ENCODE results near the gene TMEM187. TPM values are rescaled to one million over a fixed set of nuclear protein-coding genes. Genes with fewer than 3 reads are reported as not detected.
A peak's percentile ranks its signal among the peaks of the same experiment; 100 is the strongest.

TMEM187 gene
- total RNA-seq, 4 donors from 2014 or later: 2.5 to 4.1 (median 3.8) TPM

DNA sequence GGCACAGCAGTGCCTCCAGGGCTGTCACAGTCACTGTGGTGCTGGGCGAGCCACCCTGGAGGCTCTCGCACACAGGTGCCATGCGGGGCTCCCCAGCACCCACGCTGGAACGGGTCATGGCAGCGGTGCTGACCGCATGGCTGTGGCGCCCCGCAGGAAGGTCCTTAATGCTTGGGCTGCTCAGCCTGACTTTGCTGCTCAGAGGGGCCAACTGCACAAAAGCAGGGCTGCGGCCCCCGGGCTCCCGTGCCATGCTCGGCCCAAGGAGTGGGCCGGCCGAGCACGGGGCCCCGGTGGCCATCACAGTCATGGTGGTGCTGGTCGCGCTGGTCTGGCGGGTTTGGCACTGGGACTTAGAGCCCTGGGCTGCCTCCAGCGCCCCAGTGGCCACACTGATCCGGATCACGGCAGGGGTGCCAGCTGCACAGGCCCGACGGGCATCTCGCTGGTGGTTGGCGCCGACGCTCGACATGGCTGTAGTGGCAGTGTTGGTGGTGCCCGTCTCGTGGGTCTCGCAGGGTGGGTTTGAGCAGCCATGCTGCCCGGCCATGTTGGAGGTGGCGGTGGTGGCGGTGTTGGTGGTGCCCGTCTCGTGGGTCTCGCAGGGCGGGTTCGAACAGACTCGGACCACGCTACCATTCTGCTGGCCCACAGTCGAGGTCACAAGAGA is 17.9 kb upstream of the TMEM187 start:
- peaks cover 0 to 18% (median 0%) of the 10 kb centered on the region in 3 donors for H3K4me1 ChIP-seq
- TF ChIP-seq CTCF (IDR thresholded peaks at IDR 0.05) (no peak), POLR2A (IDR thresholded peaks at IDR 0.05) (no peak)
- no peaks in the 10 kb centered on the region for H3K9me3 ChIP-seq
- H3K4me3 ChIP-seq: peak overlapping the region in 1 of 4 donors; percentile 37
- DNase-seq: no peak
- H3K27me3 ChIP-seq: no peaks in the 10 kb centered on the region
- peak overlapping the region in 2 of 4 donors; percentile 75 to 82 for H3K27ac ChIP-seq
- H3K36me3 ChIP-seq: peaks cover 42 to 97% (median 51%) of the 10 kb centered on the region in 3 donors
- no CpG with 5 or more reads among the region's 44 CpGs for WGBS, 2 donors
- intact Hi-C loops (cut with DNase I): no loop called here

- Histone ChIP-seq H3K4me1 (peaks cover 0 to 12% (median 0%) of the 10 kb centered on the region in 3 donors), H3K27ac (no peak overlapping the region), H3K4me3 (no peak overlapping the region), H3K9me3 (no peaks in the 10 kb centered on the region), H3K36me3 (peaks cover 40 to 97% (median 50%) of the 10 kb centered on the region in 3 donors), H3K27me3 (no peaks in the 10 kb centered on the region)
- intact Hi-C loops (cut with DNase I): no loop called here
- TF ChIP-seq CTCF (IDR thresholded peaks at IDR 0.05): no peak
- TF ChIP-seq POLR2A (IDR thresholded peaks at IDR 0.05): no peak
- no CpG with 5 or more reads among the region's 12 CpGs for WGBS, 2 donors
- no peak for DNase-seq
Measured at GRCh38 chrX:153955228-153955732, 17.3 kb upstream of the TMEM187 start.

- TF ChIP-seq CTCF (IDR thresholded peaks at IDR 0.05) (no peak), POLR2A (IDR thresholded peaks at IDR 0.05) (no peak)
- Histone ChIP-seq H3K4me1 (peaks cover 0 to 11% (median 0%) of the 10 kb centered on the region in 3 donors), H3K27ac (no peak overlapping the region), H3K9me3 (no peaks in the 10 kb centered on the region), H3K4me3 (no peak overlapping the region), H3K27me3 (no peaks in the 10 kb centered on the region), H3K36me3 (peaks cover 35 to 97% (median 50%) of the 10 kb centered on the region in 3 donors)
- intact Hi-C loops (cut with DNase I): no loop called here
- WGBS, 2 donors: 67 to 90% methylated on average over 2 to 6 of the region's 35 CpGs
- no peak for DNase-seq
Measured at GRCh38 chrX:153956044-153956907, 16.3 kb upstream of the TMEM187 start.

DNA sequence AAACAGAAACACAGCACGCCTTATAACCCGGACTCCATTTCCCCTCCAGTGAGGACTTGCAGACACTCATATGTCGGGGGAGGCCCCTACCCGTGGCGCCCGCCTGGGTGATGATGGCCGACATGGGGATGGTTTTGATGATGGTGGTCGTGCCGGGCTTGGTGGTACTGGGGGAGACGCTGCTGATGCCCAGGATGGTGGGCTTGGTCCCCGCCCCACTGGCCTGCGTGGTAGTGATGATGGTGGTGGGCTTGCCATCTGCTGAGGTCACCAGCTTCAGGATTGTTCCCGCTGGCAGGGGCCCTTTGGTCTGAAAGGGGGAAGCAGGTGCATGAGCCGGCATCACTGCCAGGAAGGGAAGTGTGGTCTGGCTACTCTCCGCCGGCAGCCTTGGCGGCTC is 15.3 kb upstream of the TMEM187 start:
- Histone ChIP-seq H3K4me3 (no peak overlapping the region), H3K36me3 (peaks cover 27 to 97% (median 51%) of the 10 kb centered on the region in 3 donors), H3K27ac (peak overlapping the region in 1 of 4 donors; percentile 28), H3K9me3 (no peaks in the 10 kb centered on the region), H3K4me1 (peaks cover 0 to 11% (median 0%) of the 10 kb centered on the region in 3 donors), H3K27me3 (no peaks in the 10 kb centered on the region)
- 92% methylated on average over 14 of the region's 17 CpGs; no CpG with 5 or more reads in 1 of the 2 donors for WGBS, 2 donors
- no peak for TF ChIP-seq POLR2A (IDR thresholded peaks at IDR 0.05)
- no peak for TF ChIP-seq CTCF (IDR thresholded peaks at IDR 0.05)
- intact Hi-C loops (cut with DNase I): no loop called here
- no peak for DNase-seq

GRCh38 chrX:153958605-153959004 is 13.9 kb upstream of the TMEM187 start:
- intact Hi-C loops (cut with DNase I): no loop called here
- TF ChIP-seq CTCF (IDR thresholded peaks at IDR 0.05): no peak
- TF ChIP-seq POLR2A (IDR thresholded peaks at IDR 0.05): no peak
- no peak overlapping the region for H3K4me3 ChIP-seq
- peaks cover 23 to 100% (median 53%) of the 10 kb centered on the region in 3 donors for H3K36me3 ChIP-seq
- H3K27ac ChIP-seq: no peak overlapping the region
- no peak for DNase-seq
- no CpG with 5 or more reads among the region's 14 CpGs for WGBS, 2 donors
- H3K9me3 ChIP-seq: no peaks in the 10 kb centered on the region
- H3K27me3 ChIP-seq: no peaks in the 10 kb centered on the region
- H3K4me1 ChIP-seq: peaks cover 0 to 2% (median 0%) of the 10 kb centered on the region in 3 donors

Measured in esophagus squamous epithelium (tissue), 5 donors.